SK-N-SH treated with all-trans-retinoic acid at 6 μM for 48 hours (cell line): ENCODE data around the gene DIP2A.

Experiments
- ARNTL ChIP-seq: fragments of 450-650 bp; formaldehyde crosslinking; IDR thresholded peaks from 2 replicates; pipeline ENCODE4 v1.5.0; 2020; ENCODE audit warnings: low read depth, mild to moderate bottlenecking, moderate library complexity, borderline replicate concordance
- TF ChIP-seq, protein P1 (sequence below): fragments of 250-450 bp; sonication (Bioruptor Pico); IDR thresholded peaks from 2 replicates; pipeline ENCODE4 v1.5.1; 2020; ENCODE audit warnings: low read depth, mild to moderate bottlenecking, moderate library complexity

DNA sequence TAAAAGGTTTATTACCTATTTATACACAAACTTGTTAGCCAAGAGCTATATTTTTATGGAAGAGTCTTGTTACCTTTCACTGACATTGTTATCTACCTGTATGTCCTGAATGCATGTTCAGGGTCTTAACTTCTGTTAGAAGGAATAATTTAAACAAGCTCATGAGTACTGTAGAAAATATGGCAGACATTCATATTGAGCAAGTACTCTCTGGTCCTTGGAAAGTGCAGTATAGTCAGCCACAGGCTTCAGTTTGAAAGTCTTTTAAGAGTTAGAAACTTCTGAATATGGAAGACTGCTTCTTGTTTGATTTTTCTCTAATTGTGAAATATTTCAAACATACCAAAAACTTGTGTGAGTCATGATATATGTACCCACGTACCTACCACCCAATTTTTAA lies 16.6 kb downstream of the DIP2A start:
- TF ChIP-seq, protein P1, sequence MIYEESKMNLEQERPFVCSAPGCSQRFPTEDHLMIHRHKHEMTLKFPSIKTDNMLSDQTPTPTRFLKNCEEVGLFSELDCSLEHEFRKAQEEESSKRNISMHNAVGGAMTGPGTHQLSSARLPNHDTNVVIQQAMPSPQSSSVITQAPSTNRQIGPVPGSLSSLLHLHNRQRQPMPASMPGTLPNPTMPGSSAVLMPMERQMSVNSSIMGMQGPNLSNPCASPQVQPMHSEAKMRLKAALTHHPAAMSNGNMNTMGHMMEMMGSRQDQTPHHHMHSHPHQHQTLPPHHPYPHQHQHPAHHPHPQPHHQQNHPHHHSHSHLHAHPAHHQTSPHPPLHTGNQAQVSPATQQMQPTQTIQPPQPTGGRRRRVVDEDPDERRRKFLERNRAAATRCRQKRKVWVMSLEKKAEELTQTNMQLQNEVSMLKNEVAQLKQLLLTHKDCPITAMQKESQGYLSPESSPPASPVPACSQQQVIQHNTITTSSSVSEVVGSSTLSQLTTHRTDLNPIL (CRISPR knock-in tag) = no peak
- no peak for TF ChIP-seq ARNTL (CRISPR knock-in tag)
